WTC11 (cell line): ENCODE measurements around the gene NELL2. TPM values are rescaled to one million over a fixed set of nuclear protein-coding genes. Genes with fewer than 3 reads are reported as not detected.

ENCODE experiments used
- ATAC-seq: fragments of 200-7000 bp; cut with Tn5 transposase; 2 replicates; pipeline ENCODE4 v1.10.0; 2021; ENCODE audit warnings: mild to moderate bottlenecking, moderate library complexity
- CTCF ChIA-PET: fragments of 300-600 bp; sonication (Branson Sonifier 250); formaldehyde crosslinking; loops from one replicate; lab custom pipeline; 2021; ENCODE audit warnings: antibody characterized with exemption; lab: Charles Lee
- POLR2A ChIA-PET: fragments of 350-600 bp; sonication (Branson Sonifier 250); formaldehyde crosslinking; loops from one replicate; lab custom pipeline; 2021; ENCODE audit warnings: antibody characterized with exemption; lab: Charles Lee
- DNase-seq: peaks from one replicate; pipeline ENCODE4 v3.0.0; 2021; ENCODE audit warnings: low spot score
- H3K27ac Mint-ChIP-seq: 2 replicates; pipeline ENCODE4 v1.8.0; 2021; ENCODE audit warnings: mixed read lengths
- H3K27me3 Mint-ChIP-seq: 2 replicates; pipeline ENCODE4 v1.8.0; 2021; ENCODE audit warnings: low read depth, mild to moderate bottlenecking, moderate library complexity, mixed read lengths
- H3K36me3 Mint-ChIP-seq: 2 replicates; pipeline ENCODE4 v1.8.0; 2021; ENCODE audit warnings: mixed read lengths
- H3K4me1 Mint-ChIP-seq: 2 replicates; pipeline ENCODE4 v1.8.0; 2022; ENCODE audit warnings: mixed read lengths
- H3K4me3 Mint-ChIP-seq: 2 replicates; pipeline ENCODE4 v1.8.0; 2021; ENCODE audit warnings: mild to moderate bottlenecking, moderate library complexity, mixed read lengths
- H3K9me3 Mint-ChIP-seq: 2 replicates; pipeline ENCODE4 v1.8.0; 2021; ENCODE audit warnings: mixed read lengths
- AR ChIP-seq: fragments of 250-450 bp; sonication (Bioruptor Pico); IDR thresholded peaks from 2 replicates; pipeline ENCODE4 v1.9.0; 2021; ENCODE audit warnings: mild to moderate bottlenecking
- CDX4 ChIP-seq: fragments of 250-450 bp; sonication (Bioruptor Pico); IDR thresholded peaks from 2 replicates; pipeline ENCODE4 v1.9.0; 2021; ENCODE audit warnings: moderate library complexity, mild to moderate bottlenecking, inconsistent platforms, borderline replicate concordance
- EMX1 ChIP-seq: fragments of 250-450 bp; sonication (Bioruptor Pico); IDR thresholded peaks from 2 replicates; pipeline ENCODE4 v1.8.0; 2021; ENCODE audit warnings: mild to moderate bottlenecking
- FOXJ3 ChIP-seq: sonication (generic); formaldehyde crosslinking; IDR thresholded peaks from 2 replicates; pipeline ENCODE4 v1.9.0; 2021; ENCODE audit warnings: missing genetic modification reagents, mild to moderate bottlenecking, borderline replicate concordance
- IRF1 ChIP-seq: sonication (generic); formaldehyde crosslinking; IDR thresholded peaks from 2 replicates; pipeline ENCODE4 v1.8.0; 2023; ENCODE audit warnings: missing genetic modification reagents
- NFYB ChIP-seq: sonication (generic); formaldehyde crosslinking; conservative IDR thresholded peaks from 2 replicates; pipeline ENCODE4 v1.8.0; 2022; ENCODE audit warnings: low read depth, missing genetic modification reagents
- NR1H2 ChIP-seq: sonication (generic); formaldehyde crosslinking; IDR thresholded peaks from 2 replicates; pipeline ENCODE4 v1.9.0; 2021; ENCODE audit warnings: mild to moderate bottlenecking, moderate library complexity, missing genetic modification reagents
- OVOL2 ChIP-seq: fragments of 250-450 bp; sonication (Bioruptor Pico); IDR thresholded peaks from 2 replicates; pipeline ENCODE4 v1.9.0; 2021; ENCODE audit warnings: mild to moderate bottlenecking, borderline replicate concordance
- PRRX2 ChIP-seq: fragments of 250-450 bp; sonication (Bioruptor Pico); IDR thresholded peaks from 2 replicates; pipeline ENCODE4 v1.8.0; 2021; ENCODE audit warnings: mild to moderate bottlenecking
- STAT6 ChIP-seq: sonication (generic); formaldehyde crosslinking; conservative IDR thresholded peaks from 2 replicates; pipeline ENCODE4 v1.8.1; 2023; ENCODE audit warnings: mild to moderate bottlenecking, low read depth, missing genetic modification reagents, moderate library complexity
- TP53 ChIP-seq: sonication (generic); formaldehyde crosslinking; IDR thresholded peaks from 2 replicates; pipeline ENCODE4 v1.8.1; 2023; ENCODE audit warnings: mild to moderate bottlenecking, missing genetic modification reagents
- ZBTB21 ChIP-seq: sonication (generic); formaldehyde crosslinking; IDR thresholded peaks from 2 replicates; pipeline ENCODE4 v1.8.1; 2023; ENCODE audit warnings: mild to moderate bottlenecking, missing genetic modification reagents, borderline replicate concordance
- ZNF317 ChIP-seq: sonication (generic); formaldehyde crosslinking; IDR thresholded peaks from 2 replicates; pipeline ENCODE4 v1.8.1; 2023; ENCODE audit warnings: low read depth, mild to moderate bottlenecking, moderate library complexity, missing genetic modification reagents, borderline replicate concordance
- total RNA-seq: library from RNA; stranded (reverse); gene quantifications from 3 replicates; pipeline ENCODE4 v1.2.3, GENCODE V29; 2021
- TF ChIP-seq, protein P1 (sequence below): sonication (generic); formaldehyde crosslinking; IDR thresholded peaks from 2 replicates; pipeline ENCODE4 v1.8.1; 2022; ENCODE audit warnings: missing genetic modification reagents, borderline replicate concordance

The NELL2 gene
- total RNA-seq, 1 experiment from 2014 or later, result 37.4 TPM

DNA sequence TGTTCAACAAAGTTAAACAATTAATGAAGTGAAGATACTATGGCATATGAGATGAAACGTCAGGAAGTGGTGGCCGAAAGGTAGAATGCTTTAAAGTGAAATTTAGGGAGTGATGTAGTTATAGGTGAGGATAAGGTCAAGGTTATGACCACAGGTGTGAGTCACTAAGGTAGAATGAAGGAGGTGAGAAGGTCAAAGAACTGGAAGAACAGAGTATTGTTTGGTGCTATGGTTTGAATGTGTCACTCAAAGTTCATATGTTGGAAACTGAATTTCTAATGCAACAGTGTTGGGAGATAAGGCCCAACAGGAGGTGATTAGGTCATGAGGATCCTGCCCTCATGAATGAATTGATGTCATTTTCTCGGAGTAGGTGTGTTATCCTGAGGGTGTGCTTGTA, 293.6 kb downstream of the NELL2 start:
- POLR2A ChIA-PET, result no interaction called here
- TF ChIP-seq EMX1 (CRISPR knock-in tag) (no peak), ZNF317 (CRISPR knock-in tag) (no peak), FOXJ3 (CRISPR knock-in tag) (no peak), CDX4 (no peak), NFYB (no peak), ZBTB21 (CRISPR knock-in tag) (no peak), OVOL2 (no peak), NR1H2 (no peak)
- TF ChIP-seq, all 79 proteins: peak for 0
- Mint-ChIP-seq H3K4me3 (peak overlapping the region; percentile 23), H3K9me3 (0 out of 2 replicates have a peak, but pooled peaks cover 3% of the 10 kb centered on the region), H3K4me1 (peaks cover 68% of the 10 kb centered on the region), H3K36me3 (peaks cover 5% of the 10 kb centered on the region; the same call in 1 of the 2 replicates), H3K27ac (peak overlapping the region; percentile 96), H3K27me3 (no peaks in the 10 kb centered on the region)
- no peak for DNase-seq
- no peak for ATAC-seq
- CTCF ChIA-PET, result no interaction called here

GRCh38 chr12:44581642-44582242, 294.4 kb downstream of the NELL2 start:
- ATAC-seq (peak; percentile 87), DNase-seq (no peak)
- ChIA-PET CTCF (interaction anchor here (0.7 kb wide), 1 partner anchor 24 kb away, joined by 3 read pairs; no protein-coding TSS in a partner anchor), POLR2A (no interaction called here)
- TF ChIP-seq AR (CRISPR knock-in tag), result no peak
- no peak for TF ChIP-seq STAT6 (CRISPR knock-in tag)
- no peak for TF ChIP-seq TP53 (CRISPR knock-in tag)
- no peak for TF ChIP-seq PRRX2 (CRISPR knock-in tag)
- TF ChIP-seq, protein P1, sequence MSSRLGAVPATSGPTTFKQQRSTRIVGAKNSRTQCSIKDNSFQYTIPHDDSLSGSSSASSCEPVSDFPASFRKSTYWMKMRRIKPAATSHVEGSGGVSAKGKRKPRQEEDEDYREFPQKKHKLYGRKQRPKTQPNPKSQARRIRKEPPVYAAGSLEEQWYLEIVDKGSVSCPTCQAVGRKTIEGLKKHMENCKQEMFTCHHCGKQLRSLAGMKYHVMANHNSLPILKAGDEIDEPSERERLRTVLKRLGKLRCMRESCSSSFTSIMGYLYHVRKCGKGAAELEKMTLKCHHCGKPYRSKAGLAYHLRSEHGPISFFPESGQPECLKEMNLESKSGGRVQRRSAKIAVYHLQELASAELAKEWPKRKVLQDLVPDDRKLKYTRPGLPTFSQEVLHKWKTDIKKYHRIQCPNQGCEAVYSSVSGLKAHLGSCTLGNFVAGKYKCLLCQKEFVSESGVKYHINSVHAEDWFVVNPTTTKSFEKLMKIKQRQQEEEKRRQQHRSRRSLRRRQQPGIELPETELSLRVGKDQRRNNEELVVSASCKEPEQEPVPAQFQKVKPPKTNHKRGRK (CRISPR knock-in tag), result no peak
- TF ChIP-seq IRF1 (CRISPR knock-in tag), result no peak
- Mint-ChIP-seq H3K27ac (peak overlapping the region; percentile 96), H3K9me3 (0 out of 2 replicates have a peak, but pooled peaks cover 3% of the 10 kb centered on the region), H3K4me1 (peaks cover 69% of the 10 kb centered on the region), H3K36me3 (peaks cover 6% of the 10 kb centered on the region; the same call in 1 of the 2 replicates), H3K4me3 (peak overlapping the region; percentile 23), H3K27me3 (no peaks in the 10 kb centered on the region)
